GM19240 (cell line): Measurements from ENCODE around the gene HMGCS1.
A peak's percentile ranks its signal among the peaks of the same experiment; 100 is the strongest.
"Not testable (repeated sequence)": the region's sequence is repeated elsewhere in the genome, so short reads cannot be mapped to it uniquely, and the experiment has no call there.

ENCODE experiments used
- DNase-seq: peaks from one replicate; pipeline ENCODE4 v3.0.0; 2011; ENCODE audit warnings: low spot score; ENCODE audit not compliant: insufficient read length

HMGCS1 gene

GRCh38 chr5:43313035-43313853 lies at the start of gene HMGCS1:
Gene HMGCS1, minus strand, starts transcription at chr5:43313412. Its CDS starts 14,447 bp downstream, at chr5:43298965.
- peak; percentile 90 for DNase-seq

DNA sequence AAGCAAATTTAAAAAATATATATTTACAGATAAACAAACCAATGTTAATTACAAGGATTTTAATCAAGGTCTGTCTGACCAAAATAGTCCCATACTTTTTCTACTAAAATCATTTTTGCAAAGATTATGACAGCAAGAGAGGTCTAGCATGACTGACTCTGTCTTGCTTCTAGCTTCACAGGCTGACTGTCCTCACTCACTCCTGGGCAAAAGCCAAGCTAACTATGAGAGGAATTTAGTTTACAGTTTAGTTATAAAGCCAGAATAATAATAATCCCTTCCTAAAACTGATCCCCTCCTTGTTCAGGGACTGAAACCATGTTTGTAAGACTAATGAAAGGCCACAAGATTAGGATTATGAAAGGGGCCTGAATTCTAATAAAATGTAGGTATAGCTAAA lies 45.5 kb upstream of the HMGCS1 start:
- no peak for DNase-seq

GRCh38 chr5:43358301-43358700 lies 45.1 kb upstream of the HMGCS1 start:
- no peak for DNase-seq

DNA sequence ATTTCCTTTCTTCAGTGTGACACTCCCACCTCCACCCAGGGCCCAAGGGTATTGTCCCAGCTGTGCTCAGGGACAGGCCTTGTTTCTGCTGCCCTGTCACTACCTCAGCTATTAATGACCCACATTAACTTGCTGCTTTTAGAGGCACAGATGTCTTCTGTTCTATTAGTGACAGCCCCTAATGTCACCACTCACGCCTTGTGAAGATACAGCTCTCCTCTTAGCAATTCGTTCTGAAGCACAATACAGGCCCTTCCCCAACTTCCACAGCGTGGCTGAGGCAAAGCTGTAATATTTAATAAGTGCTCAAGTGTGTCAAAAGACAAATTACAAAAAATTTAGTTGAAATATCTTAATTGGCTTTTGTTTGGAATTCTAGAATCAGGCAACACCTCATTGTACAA lies 44.7 kb upstream of the HMGCS1 start:
- DNase-seq, result no peak

DNA sequence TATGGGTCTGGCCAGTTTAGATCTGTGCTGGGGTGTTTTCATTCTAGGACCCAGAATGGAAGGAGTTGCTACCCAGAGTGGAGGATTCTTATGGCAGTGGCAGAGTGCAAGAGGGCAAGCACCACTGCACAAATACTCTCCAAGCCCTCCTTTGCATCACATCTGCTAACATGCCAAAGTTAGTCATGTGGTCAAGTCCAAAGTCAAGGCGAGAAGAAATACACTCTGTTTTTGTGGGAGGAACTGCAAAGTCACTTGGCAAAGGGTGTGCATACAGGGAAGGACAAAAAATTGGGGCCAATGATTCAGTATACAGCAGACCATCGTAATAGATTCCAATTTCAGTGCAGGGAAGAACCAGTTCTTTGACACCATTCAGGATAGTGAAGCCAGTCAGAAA lies 43.9 kb upstream of the HMGCS1 start:
- DNase-seq, result no peak

GRCh38 chr5:43354774-43355173 lies 41.6 kb upstream of the HMGCS1 start:
- no peak for DNase-seq

GRCh38 chr5:43353668-43354067 lies 40.5 kb upstream of the HMGCS1 start:
- DNase-seq, result no peak

DNA sequence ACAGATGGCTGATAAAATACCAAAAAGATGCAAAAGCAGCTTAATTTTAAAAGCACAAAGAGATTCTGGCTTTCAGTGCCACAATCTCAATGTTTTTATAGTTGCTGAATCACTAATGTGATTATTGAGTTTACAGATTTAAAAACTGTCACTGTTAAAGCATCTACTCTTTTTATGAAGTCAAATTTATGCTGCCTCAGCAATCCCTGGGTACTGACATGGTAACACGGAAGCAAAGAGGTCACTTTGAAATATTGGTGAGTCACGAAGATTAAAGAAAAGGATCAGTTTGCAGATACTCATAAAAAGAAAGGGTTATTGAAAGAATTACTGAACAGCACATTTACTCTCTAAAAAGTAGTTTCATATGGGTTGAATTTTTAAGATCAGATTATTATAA lies 39.7 kb upstream of the HMGCS1 start:
- no peak for DNase-seq

DNA sequence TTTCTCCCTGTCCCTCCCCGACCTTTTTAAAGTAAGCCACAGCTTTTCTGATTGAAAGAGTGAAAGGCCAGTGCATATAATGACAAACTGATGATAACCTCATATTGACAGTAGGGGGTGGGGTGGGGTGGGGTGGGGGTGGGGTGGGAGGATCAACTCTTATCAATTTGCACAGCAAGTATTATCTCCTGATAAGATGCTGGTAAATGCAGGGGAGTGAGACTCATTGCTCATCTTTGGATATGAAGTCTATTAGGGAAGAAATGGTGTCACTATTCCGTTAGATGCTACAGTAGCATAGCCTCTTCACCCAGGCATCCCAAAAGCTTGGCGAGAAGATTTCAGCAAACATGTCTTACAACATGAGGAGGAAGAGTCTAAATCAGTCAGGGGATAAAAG lies 38.9 kb upstream of the HMGCS1 start:
- no peak for DNase-seq

- DNase-seq, result no peak
Measured at GRCh38 chr5:43348861-43349363, 35.7 kb upstream of the HMGCS1 start.

DNA sequence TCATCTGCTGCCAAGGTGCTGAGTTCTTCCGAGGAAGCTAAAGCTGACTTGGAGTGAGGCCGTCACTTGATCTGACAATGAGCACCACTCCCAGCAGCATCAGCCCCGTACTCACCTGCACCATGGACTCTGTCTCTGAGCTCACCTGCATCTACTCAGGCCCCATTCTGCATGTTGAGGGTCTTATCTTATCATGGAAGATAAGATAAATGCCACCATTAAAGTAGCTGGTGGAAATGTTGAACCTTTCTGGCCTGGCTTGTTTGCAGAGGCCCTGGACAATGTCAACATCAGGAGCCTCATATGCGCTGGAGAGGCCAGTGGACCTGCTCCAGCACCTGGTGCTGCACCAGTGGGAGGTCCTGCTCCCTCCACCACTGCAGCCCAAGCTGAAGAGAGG lies 35.0 kb upstream of the HMGCS1 start:
- no peak for DNase-seq

DNA sequence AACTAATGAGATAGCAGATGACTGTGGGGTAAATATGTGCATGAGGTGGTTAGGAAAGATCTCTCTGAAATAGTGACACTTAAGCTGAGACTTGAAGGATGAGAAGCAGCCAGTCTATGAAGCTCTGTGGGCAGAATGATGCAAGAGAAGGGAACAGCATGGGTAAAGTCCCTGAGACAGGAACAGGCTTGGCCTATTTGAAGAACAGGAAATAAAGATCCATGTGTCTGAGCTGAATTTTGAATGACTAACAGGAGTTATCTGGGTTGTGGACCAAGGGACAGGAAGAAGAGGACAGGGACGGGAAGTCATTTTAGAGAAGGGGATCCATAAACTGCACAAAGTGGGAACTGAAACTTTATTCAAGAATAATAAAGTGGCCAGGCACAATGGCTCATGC lies 25.6 kb upstream of the HMGCS1 start:
- no peak for DNase-seq

DNA sequence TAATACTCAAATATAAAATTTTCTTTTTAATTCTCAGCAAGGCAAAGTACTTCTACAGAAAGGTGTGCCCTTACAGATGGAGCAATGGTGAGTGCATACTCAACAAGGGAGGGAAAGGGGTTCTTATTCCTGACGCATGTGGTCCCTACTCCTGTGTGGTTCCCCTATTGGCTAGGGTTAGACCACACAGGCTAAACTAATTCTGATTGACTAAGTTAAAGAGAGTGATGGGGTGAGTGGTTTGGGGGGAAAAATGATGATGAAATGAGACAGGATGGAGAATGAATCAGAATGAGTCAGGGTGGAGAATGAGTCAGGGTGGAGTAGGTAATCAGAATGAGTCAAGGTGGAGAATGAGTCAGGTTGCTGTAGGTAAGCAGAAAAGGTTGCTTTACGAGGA lies 22.9 kb upstream of the HMGCS1 start:
- no peak for DNase-seq

DNA sequence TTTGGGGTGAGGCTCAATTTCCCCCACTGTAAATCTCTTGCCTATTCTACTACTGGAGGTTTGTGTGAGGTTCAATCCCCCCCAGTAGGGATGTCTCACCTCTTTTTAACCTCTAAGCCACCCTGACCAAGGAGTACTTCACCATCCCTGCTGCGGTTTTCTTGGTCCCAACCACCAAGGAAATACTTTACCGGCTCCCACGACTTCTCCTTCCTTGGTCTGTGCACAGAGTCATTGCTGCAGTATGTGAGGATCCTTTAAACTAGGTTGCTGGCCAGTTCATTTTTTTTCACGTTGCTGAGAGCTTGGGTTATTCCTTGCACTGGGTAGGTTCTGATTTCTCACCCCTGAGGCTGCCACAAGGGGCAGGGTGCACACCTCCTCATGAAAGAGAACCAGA lies 22.5 kb upstream of the HMGCS1 start:
- DNase-seq, result no peak

DNA sequence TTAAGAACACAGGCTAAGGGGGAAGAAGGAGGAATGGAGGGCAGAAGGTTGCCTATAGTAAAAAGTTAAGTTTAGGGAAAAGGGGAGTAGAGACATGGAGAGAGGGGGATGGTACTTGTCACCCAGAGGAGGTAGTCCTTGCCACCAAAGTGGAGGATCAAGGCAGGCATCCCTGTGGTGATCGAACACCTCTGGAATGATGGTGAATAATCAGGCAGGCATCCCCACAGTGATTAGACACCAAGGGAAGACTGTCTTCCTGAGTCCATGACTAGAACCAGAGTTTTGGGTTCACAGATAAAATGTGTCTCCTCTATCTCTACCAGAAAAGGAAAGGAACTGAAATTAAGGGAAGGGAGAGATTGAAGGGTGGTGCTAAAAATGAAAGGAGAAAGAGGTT lies 19.2 kb upstream of the HMGCS1 start:
- DNase-seq, result no peak

DNA sequence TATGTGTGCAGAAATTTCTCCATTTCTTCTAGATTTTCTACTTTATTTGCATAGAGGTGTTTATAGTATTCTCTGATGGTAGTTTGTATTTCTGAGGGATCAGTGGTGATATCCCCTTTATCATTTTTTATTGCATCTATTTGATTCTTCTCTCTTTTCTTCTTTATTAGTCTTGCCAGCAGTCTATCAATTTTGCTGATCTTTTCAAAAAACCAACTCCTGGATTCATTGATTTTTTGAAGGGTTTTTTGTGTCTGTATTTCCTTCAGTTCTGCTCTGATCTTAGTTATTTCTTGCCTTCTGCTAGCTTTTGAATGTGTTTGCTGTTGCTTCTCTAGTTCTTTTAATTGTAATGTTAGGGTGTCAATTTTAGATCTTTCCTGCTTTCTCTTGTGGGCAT lies 12.4 kb upstream of the HMGCS1 start:
- not testable (repeated sequence) for DNase-seq

DNA sequence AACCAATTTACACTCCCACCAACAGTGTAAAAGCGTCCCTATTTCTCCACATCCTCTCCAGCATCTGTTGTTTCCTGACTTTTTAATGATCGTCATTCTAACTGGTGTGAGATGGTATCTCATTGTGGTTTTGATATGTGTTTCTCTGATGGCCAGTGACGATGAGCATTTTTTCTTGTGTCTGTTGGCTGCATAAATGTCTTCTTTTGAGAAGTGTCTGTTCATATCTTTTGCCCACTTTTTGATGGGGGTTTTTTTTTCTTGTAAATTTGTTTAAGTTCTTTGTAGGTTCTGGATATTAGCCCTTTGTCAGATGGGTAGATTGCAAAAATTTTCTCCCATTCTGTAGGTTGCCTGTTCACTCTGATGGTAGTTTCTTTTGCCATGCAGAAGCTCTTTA lies 10.3 kb upstream of the HMGCS1 start:
- not testable (repeated sequence) for DNase-seq

DNA sequence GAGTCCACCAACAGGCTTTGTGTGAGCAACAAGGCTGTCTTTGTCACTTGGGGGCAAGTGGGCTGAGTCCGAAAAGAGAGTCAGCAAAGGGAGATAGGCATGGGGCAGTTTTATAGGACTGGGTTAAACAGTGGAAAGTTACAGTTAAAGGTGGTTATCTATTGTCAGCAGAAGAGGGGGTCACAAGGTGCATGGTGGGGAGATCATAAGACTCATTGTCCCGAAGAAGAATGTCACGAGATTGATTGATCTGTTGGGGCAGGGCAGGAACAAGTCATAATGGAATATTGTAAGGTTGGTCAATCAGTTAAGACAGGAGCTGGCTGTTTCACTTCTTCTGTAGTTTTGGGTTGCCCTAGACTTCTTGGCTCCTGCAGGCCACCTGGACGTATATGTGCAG lies 7.6 kb upstream of the HMGCS1 start:
- no peak for DNase-seq

GRCh38 chr5:43316421-43316820 lies 3.2 kb upstream of the HMGCS1 start:
- DNase-seq, result no peak

GRCh38 chr5:43315682-43316081 lies 2.5 kb upstream of the HMGCS1 start:
- no peak for DNase-seq

GRCh38 chr5:43315263-43315662 lies 2.1 kb upstream of the HMGCS1 start:
- DNase-seq, result no peak

DNA sequence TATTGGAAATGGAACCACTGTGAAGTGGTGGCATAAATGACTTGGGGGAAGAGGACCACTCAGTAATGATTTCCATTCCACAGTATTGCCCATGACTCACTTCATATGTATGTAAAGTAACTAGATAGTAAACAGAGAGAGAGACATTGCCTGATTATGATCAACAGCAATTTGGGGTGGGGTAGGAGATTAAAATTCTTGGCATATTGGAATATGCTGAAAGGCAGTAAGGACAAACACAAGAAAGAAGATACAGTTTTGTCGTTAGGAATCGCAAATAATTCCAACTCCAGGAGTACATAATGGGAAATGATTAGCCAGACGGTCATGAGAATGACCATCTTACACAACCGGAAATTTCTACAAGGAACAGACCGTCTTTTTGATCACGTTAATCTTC lies 1.5 kb upstream of the HMGCS1 start:
- no peak for DNase-seq

GRCh38 chr5:43313854-43314457 lies 744 bp upstream of the HMGCS1 start:
- no peak for DNase-seq
